Activated T-cell treated with anti-CD3 and anti-CD28 coated beads for 1 hour (primary cell): ENCODE data around the gene KRT79.
"Not testable (repeated sequence)": the region's sequence is repeated elsewhere in the genome, so short reads cannot be mapped to it uniquely, and the experiment has no call there.

Experiments
- DNase-seq: peaks from one replicate; pipeline ENCODE4 v3.0.0-alpha.2; 2020; ENCODE audit warnings: low read depth

Gene KRT79

GRCh38 chr12:52833922-52834726 is at the start of gene KRT79:
Gene KRT79, minus strand, starts transcription at chr12:52834311. Its CDS starts 51 bp downstream, at chr12:52834260.
- DNase-seq, result no peak

DNA sequence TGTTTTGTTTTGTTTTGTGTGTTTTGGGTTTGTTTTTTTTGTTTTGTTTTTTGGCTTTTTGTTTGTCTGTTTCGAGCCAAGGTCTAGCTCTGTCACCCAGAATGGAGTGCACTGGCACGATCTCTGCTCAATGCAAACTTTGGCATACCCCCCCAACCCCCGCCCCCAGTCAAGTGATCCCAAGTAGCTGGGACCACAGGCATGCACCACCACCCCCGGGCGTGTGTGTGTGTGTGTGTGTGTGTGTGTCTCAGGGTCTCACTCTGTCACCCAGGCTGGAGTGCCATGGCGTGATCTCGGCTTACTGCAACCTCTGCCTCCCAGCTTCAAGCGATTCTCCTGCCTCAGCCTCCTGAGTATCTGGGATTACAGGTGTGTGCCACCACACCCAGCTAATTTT is 46.4 kb upstream of the KRT79 start:
- DNase-seq, result not testable (repeated sequence)

- DNase-seq, result peak; percentile 60
Measured at GRCh38 chr12:52879394-52880351, 45.6 kb upstream of the KRT79 start.

DNA sequence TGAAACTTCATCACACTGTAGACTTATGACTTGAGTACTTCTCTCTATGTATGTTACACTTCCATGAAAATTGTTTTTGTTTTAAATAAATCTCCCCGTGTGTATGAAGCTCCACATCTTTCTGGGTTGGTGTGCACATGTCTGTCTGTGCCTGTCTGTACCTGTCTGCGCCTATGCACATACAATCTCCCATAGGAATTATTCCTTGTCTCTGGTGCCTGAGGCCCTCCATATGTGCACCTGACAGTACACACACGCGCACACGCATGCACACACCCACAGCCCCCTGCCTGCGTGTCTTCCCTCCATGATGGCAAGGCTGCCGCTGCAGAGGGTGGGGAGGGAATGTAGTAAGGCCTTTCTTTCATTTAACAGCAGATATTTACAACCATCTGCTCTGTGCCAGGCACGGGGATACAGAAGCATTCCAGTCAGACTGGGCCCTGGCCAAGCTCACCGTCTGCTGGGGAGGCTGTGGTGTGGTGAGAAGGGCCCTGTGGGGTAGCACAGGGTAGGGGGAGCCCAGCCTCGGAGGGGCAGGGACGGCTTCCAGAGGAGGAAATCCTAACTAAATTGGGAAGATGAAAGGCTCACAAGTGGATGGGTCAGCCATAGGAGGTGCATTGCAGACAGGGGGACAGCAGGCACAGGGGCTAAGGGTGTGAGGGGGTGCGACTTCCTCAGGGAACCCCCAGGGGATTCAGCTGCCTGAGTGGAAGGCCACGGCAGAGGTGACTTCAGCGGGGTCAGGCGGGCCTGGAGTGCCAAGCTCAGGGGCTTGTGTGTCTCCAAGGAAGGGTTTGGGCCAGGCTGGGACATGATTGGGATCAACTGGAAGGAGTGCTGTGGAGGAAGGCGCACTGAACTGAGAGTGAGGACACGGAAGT is 44.6 kb upstream of the KRT79 start:
- no peak for DNase-seq

DNA sequence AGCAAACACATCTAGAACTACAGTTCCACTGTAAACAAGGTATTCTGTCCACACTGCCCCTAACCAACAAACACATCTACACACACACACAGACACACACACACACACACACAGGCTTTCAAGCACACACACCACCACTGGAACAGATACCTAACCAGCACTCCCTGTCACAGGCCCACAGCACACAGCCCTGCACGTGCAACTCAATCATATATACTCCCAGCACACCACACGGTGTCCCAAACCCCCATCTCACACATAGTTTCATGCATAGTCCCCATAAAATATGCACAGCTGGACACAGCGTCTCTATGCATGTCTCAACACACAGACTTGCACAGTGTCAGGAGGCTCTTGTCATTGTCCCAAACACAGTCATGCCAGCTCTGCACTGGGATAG is 43.1 kb upstream of the KRT79 start:
- no peak for DNase-seq

DNA sequence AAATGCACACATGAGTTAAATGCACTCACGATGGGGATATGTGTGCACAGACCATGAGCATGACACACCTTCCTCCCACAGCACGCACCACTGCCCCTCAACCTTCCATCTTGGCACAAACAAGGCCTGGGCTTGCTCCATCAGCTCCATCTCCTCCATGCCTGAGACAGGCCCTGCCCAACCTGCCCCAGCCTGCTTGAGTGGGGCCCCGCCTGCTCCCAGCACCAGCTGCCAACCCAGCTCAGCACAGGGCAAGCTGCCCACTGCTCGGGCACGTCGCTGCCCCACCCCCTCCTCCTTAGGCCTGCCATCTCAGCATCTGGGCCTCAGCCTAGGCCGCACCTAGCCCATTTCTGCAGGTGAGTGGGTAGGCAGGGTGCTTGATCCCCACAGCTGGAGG is 42.3 kb upstream of the KRT79 start:
- no peak for DNase-seq

GRCh38 chr12:52874573-52875435 is 40.7 kb upstream of the KRT79 start:
- DNase-seq, result no peak

GRCh38 chr12:52873832-52874572 is 39.9 kb upstream of the KRT79 start:
- DNase-seq, result peak; percentile 46

DNA sequence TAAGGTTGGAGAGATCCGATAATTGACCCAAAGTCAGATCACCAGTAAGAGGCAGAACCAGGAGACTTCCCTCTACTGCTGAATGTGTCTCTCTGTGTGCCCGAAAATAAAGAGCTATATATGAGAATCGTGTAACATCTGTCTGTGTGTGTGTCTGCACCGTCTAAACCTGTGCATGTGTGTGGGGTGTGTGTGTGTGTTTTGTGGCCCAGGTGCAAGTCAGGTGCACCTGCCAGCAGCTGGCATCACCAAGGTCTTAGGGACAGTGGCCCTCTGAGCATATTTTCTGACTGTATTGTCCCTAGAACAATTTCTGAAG is 39.4 kb upstream of the KRT79 start:
- no peak for DNase-seq

DNA sequence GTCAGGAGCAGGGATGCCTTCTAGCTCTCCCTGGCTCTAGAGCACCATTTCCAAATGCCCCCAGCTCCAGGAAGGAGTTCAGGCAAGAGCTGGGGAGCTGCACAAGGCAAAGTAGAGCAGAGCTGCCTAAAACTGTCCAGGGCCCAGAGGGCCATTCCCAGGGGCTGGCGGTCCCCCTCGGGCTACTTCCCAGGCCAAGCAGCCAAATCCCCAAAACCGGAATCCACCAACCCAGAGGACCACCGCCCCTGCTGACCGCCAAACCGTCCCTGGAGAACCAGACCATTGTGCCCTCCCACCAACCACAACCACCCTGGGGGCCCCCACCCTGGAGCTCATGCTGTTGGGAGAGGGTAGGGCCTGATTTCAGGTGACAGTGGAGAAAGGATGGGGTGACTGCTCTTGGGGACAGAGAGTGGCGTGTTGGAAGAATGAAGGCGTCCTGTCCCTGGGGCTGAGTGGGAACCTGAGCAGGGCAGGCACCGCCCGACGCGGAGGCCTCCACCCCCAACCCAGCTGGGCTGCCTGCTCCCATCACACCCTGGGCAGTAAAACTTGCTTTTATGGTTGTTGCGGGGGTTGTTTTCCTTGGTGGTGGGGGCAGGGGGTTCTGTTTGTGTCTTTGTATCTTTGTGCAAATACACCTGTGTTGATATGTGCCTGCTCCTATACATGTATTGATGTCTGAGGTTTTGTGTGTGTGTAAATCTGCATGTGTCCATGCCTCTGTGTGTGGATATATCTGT is 38.7 kb upstream of the KRT79 start:
- no peak for DNase-seq

DNA sequence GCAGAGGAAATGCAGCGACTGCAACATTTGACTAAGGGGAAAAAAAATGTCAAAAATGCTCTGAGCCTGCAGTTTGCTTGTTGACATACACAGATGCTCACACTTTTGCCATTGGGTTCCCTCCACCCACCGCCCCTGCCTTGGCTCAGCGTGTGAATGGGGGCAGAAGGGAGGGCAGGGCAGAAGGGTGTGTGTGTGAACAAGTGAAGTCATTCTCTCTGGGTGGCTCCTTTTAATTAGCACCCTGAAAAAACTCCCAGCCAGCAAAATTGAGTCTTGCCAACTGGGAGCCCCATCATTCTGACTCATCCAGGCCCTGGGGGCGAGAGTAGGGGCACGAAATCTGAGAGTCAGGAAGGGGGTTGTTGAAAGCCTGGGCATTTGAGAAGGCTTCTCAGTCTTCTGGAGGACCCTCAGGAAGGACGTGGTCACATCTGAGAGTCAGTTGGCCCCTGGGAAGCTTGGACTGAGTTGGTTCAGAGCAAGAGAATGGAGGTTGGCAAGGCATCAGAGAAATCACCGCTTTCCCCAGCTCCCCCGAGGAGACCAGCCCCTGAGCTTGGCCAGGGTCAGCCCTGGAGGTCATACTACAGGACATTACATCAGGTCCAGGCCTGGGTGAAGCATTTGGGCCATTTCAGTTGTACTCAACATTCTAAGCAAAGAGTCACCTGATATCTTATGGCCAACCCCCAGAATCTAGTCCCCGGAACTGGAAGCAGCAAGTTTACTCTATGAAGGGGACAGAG is 37.4 kb upstream of the KRT79 start:
- no peak for DNase-seq

GRCh38 chr12:52870361-52871290 is 36.5 kb upstream of the KRT79 start:
- DNase-seq, result peak; percentile 83

DNA sequence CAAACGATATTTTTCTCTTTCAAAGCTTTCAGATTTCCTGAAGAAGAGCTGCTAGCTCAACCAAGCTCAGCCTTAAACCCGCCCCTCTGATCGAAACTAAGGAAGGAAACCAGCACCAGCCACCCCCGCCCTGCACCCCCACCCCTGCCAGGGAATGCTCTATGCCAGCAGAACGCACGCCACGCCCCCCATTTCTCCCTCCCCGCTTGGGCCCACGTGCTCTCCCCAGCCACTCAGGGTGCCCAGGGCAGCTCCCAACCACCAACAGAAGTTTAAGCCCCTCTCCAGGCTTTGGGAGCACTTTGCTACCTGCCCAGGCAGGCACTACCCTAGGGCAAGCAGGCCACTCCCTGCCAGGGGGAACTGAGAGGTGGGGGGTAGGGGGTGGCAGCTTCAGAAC is 33.5 kb upstream of the KRT79 start:
- no peak for DNase-seq

DNA sequence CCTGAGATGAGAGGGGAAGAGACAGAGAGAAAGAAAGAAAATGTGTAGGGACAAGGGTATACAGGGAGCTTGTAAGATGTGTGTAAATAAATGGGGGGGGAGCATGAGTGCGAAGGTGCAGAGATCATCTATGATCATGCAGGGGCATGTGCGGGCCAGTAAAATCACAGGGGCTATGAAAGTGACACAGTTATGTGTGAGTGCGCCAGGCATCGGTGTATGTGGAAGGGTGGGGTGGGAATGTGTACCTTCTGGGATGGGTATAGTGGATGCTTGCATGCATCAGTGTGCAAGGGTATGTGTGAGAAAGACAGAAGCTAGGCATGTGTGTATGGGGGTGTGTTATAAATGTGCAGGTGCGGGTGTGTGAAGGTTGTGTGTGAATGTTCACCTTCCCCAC is 33.0 kb upstream of the KRT79 start:
- no peak for DNase-seq

GRCh38 chr12:52865090-52865944 is 31.2 kb upstream of the KRT79 start:
- no peak for DNase-seq

DNA sequence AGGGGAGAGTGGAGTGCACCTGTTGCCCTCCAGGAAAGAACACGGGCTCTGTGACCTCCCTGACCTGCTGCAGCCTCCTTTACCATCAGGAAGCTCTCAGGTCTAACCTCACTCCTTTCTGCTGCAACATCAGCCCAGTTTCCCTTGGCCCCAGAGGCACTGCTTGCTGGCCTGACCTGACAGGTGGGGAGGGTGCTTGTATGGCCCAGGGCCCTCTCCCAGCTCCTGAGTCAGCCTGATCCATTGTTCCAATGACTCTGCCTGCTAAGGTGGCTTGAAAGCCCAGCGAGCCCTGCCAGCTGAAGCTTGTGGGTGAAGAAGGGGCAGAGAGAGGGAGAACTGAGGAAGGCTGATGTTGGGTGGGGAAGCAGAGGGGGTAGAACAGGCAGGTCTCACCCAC is 27.9 kb upstream of the KRT79 start:
- DNase-seq, result no peak

DNA sequence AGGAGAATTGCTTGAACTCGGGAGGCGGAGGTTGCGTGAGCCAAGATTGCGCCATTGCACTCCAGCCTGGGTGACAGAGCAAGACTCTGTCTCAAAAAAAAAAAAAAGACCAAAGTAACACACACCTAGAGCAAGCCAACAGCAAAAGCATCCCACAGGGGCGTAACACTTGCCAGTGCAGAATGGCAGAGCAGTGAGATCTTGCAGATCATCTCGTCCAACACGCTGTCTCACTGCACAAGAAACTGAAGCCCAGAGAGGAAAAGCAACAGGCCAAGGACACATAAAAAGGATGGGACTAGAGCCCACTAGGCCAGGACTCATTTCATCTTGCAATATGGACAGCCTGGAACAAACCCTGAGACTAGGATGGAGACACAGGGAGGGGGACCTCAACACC is 27.4 kb upstream of the KRT79 start:
- no peak for DNase-seq
